Keratinocyte (primary cell): Measurements from ENCODE around the gene TSPAN1. TPM values are rescaled to one million over a fixed set of nuclear protein-coding genes. Genes with fewer than 3 reads are reported as not detected.

ENCODE experiments used
- DNase-seq: peaks from one replicate; pipeline ENCODE4 v3.0.0-alpha.2; 2011; ENCODE audit warnings: low read depth, missing footprints, low spot score
- FAIRE-seq: peaks from 2 replicates; lab custom pipeline; 2011; peaks lifted over from hg19 to GRCh38; lab: Jason Lieb, UNC
- H2AFZ ChIP-seq: 2 replicates; pipeline ENCODE4 v1.6.0; 2012; ENCODE audit warnings: low read length, control low read depth, inconsistent platforms; ENCODE audit not compliant: control insufficient read depth
- H3K27ac ChIP-seq: 2 replicates; pipeline ENCODE4 v1.5.1; 2011; ENCODE audit warnings: low read length; ENCODE audit not compliant: control insufficient read depth, insufficient read depth
- H3K27me3 ChIP-seq: 3 replicates; pipeline ENCODE4 v1.6.0; 2011; ENCODE audit warnings: low read length; ENCODE audit not compliant: control insufficient read depth, insufficient read depth; ENCODE audit errors: extremely low read depth
- H3K36me3 ChIP-seq, 2 experiments: 2 replicates in 1 of 2; 3 replicates in 1 of 2; pipeline ENCODE4 v1.5.1; 2011; ENCODE audit warnings: low read length in 2 of 2, mild to moderate bottlenecking in 1 of 2; ENCODE audit not compliant: control insufficient read depth in 2 of 2, insufficient read depth in 2 of 2; ENCODE audit errors: extremely low read depth in 1 of 2
- H3K4me1 ChIP-seq: 3 replicates; pipeline ENCODE4 v1.5.1; 2011; ENCODE audit warnings: low read length; ENCODE audit not compliant: control insufficient read depth, insufficient read depth; ENCODE audit errors: extremely low read depth
- H3K4me2 ChIP-seq: 3 replicates; pipeline ENCODE4 v1.6.0; 2011; ENCODE audit warnings: low read depth, low read length; ENCODE audit not compliant: control insufficient read depth, insufficient read depth; ENCODE audit errors: extremely low read depth
- H3K4me3 ChIP-seq, 3 experiments: fragments of 200-600 bp in 1 of 3; sonication (generic) in 1 of 3; 2 replicates in 2 of 3; 3 replicates in 1 of 3; pipeline ENCODE4 v1.5.1; 2011 to 2016; ENCODE audit warnings: low read length in 3 of 3, mild to moderate bottlenecking in 3 of 3, control low read depth in 2 of 3, inconsistent platforms in 1 of 3, low read depth in 1 of 3, mixed read lengths in 1 of 3, mixed run types in 1 of 3, moderate library complexity in 1 of 3; ENCODE audit not compliant: control insufficient read depth in 2 of 3, insufficient read depth in 2 of 3; ENCODE audit errors: extremely low read depth in 1 of 3
- H3K79me2 ChIP-seq: 2 replicates; pipeline ENCODE4 v1.6.0; 2012; ENCODE audit warnings: low read length; ENCODE audit not compliant: control insufficient read depth, insufficient read depth
- H3K9ac ChIP-seq: 3 replicates; pipeline ENCODE4 v1.6.0; 2011; ENCODE audit warnings: low read length; ENCODE audit not compliant: control insufficient read depth, insufficient read depth; ENCODE audit errors: extremely low read depth
- H3K9me1 ChIP-seq: 3 replicates; pipeline ENCODE4 v1.6.0; 2011; ENCODE audit warnings: low read length; ENCODE audit not compliant: control insufficient read depth, insufficient read depth; ENCODE audit errors: extremely low read depth
- H3K9me3 ChIP-seq: 2 replicates; pipeline ENCODE4 v1.5.1; 2012; ENCODE audit warnings: low read depth, low read length; ENCODE audit not compliant: control insufficient read depth
- H4K20me1 ChIP-seq: 3 replicates; pipeline ENCODE4 v1.6.0; 2011; ENCODE audit warnings: low read length; ENCODE audit not compliant: control insufficient read depth, insufficient read depth; ENCODE audit errors: extremely low read depth
- CTCF ChIP-seq, 3 experiments: IDR thresholded peaks in 1 of 3; conservative IDR thresholded peaks in 1 of 3; optimal IDR thresholded peaks in 1 of 3; 2 replicates in 2 of 3; 3 replicates in 1 of 3; pipeline versions ENCODE3 to v1.5.1; 2011; ENCODE audit warnings: low read length in 3 of 3, mild to moderate bottlenecking in 3 of 3, moderate library complexity in 2 of 3, control low read depth in 1 of 3, inconsistent platforms in 1 of 3; ENCODE audit not compliant: insufficient read depth in 2 of 3; ENCODE audit errors: extremely low read depth in 1 of 3
- EZH2 ChIP-seq: IDR thresholded peaks from one replicate; pipeline ENCODE4 v1.6.1; 2012; ENCODE audit warnings: inconsistent platforms, mild to moderate bottlenecking, low read length, moderate library complexity
- dilution Hi-C: fragments of 300-500 bp; cut with MboI; formaldehyde crosslinking; loops from one replicate; pipeline ENCODE4 v1.7.0; 2020; ENCODE audit warnings: low sequenced_read_pairs; ENCODE audit not compliant: extremely low pct_ligation_motif_present
- polyA plus RNA-seq, 5 experiments: library from polyadenylated mRNA; depleted of rRNA in 3 of 5; stranded (reverse) in 3 of 5; stranded (forward) in 1 of 5; unstranded in 1 of 5; fragments of >200 nt; gene quantifications; 1 replicate in 1 of 5; 2 replicates in 3 of 5; 3 replicates in 1 of 5; pipeline versions ENCODE4 v1.2.1 to v1.2.3, GENCODE V29; 2011 to 2012; ENCODE audit warnings: missing spikeins in 2 of 5, low read depth in 1 of 5, low replicate concordance in 1 of 5

Gene TSPAN1
- polyA plus RNA-seq, 1 donor (not counting 4 experiments of a cell fraction or from before 2014, with no cell fraction given), result 312 TPM

GRCh38 chr1:46130121-46130520 is 44.8 kb upstream of the TSPAN1 start:
- Histone ChIP-seq H3K27me3 (peaks cover 5% of the 10 kb centered on the region), H3K9me3 (no peaks in the 10 kb centered on the region), H3K9me1 (no peaks in the 10 kb centered on the region), H3K36me3 (no peaks in the 10 kb centered on the region), H4K20me1 (no peaks in the 10 kb centered on the region), H2AFZ (no peak overlapping the region), H3K79me2 (no peaks in the 10 kb centered on the region), H3K4me3 (peak overlapping the region in 1 of 3 experiments; percentile 59), H3K27ac (no peak overlapping the region), H3K4me1 (peaks cover 12% of the 10 kb centered on the region), H3K9ac (no peak overlapping the region), H3K4me2 (peak overlapping the region; percentile 96)
- FAIRE-seq, result no peak
- DNase-seq, result no peak
- no peak for TF ChIP-seq EZH2
- no peak for TF ChIP-seq CTCF (optimal IDR thresholded peaks at IDR 0.05 in 1 of 3, IDR thresholded peaks at IDR 0.05 in 1 of 3, conservative IDR thresholded peaks at IDR 0.05 in 1 of 3; ENCODE audit: extremely low read depth in 1 of 3, insufficient read depth in 2 of 3, low read length in 3 of 3)
- dilution Hi-C loops, result no loop called here

- Histone ChIP-seq H3K9me1 (no peaks in the 10 kb centered on the region), H3K4me3 (peak overlapping the region; percentile 58 to 64 (median 59)), H3K9me3 (no peaks in the 10 kb centered on the region), H3K4me1 (peaks cover 15% of the 10 kb centered on the region), H3K27ac (no peak overlapping the region), H3K9ac (no peak overlapping the region), H2AFZ (no peak overlapping the region), H3K79me2 (no peaks in the 10 kb centered on the region), H4K20me1 (no peaks in the 10 kb centered on the region), H3K36me3 (no peaks in the 10 kb centered on the region), H3K27me3 (peaks cover 5% of the 10 kb centered on the region), H3K4me2 (peak overlapping the region; percentile 96)
- dilution Hi-C loops, result no loop called here
- TF ChIP-seq EZH2 (no peak), CTCF (optimal IDR thresholded peaks at IDR 0.05 in 1 of 3, IDR thresholded peaks at IDR 0.05 in 1 of 3, conservative IDR thresholded peaks at IDR 0.05 in 1 of 3; ENCODE audit: extremely low read depth in 1 of 3, insufficient read depth in 2 of 3, low read length in 3 of 3) (no peak)
- FAIRE-seq (no peak), DNase-seq (no peak)
Observed at GRCh38 chr1:46130606-46131005, 44.3 kb upstream of the TSPAN1 start.
